GM12874 (cell line): Measurements from ENCODE around the gene LVRN.

ENCODE experiments used
- CTCF ChIP-seq: IDR thresholded peaks from 2 replicates; pipeline ENCODE4 v1.5.1; 2011; ENCODE audit warnings: low read depth, mild to moderate bottlenecking, control low read depth, low read length, moderate library complexity; ENCODE audit not compliant: insufficient read depth

LVRN gene

GRCh38 chr5:116013936-116014335 is 51.7 kb downstream of the LVRN start:
- TF ChIP-seq CTCF = no peak

- TF ChIP-seq CTCF = no peak
Measured at GRCh38 chr5:116023619-116024018, 61.3 kb downstream of the LVRN start.

- TF ChIP-seq CTCF = no peak
Measured at GRCh38 chr5:116025866-116026265, 63.6 kb downstream of the LVRN start.

- TF ChIP-seq CTCF = peak; percentile 32; the same call in 1 of the 2 replicates
Measured at GRCh38 chr5:116032094-116032517, 69.8 kb downstream of the LVRN start, which contains the start of gene ARL14EPL. Gene ARL14EPL (plus strand): TSS chr5:116032472. CDS start chr5:116051466, 18,994 bp downstream.

GRCh38 chr5:116032991-116033390 is 70.7 kb downstream of the LVRN start:
- TF ChIP-seq CTCF = no peak

- no peak for TF ChIP-seq CTCF
Measured at GRCh38 chr5:116035123-116035522, 72.8 kb downstream of the LVRN start.

- no peak for TF ChIP-seq CTCF
Measured at GRCh38 chr5:116037236-116037822, 75.1 kb downstream of the LVRN start.

GRCh38 chr5:116038817-116039216 is 76.5 kb downstream of the LVRN start:
- no peak for TF ChIP-seq CTCF
